Spleen (tissue), 11 donors: ENCODE measurements around the gene REC114. TPM values are rescaled to one million over a fixed set of nuclear protein-coding genes. Genes with fewer than 3 reads are reported as not detected.
"Not testable (repeated sequence)": the region's sequence is repeated elsewhere in the genome, so short reads cannot be mapped to it uniquely, and the experiment has no call there.

Experiments
- DNase-seq: peaks from one replicate; pipeline ENCODE4 v3.0.0-alpha.2; 2020
- H3K27ac ChIP-seq, 8 donors: fragments of 200-600 bp; sonication (generic) in 7 of 8; 1 replicate in 4 of 8; 2 replicates in 4 of 8; pipeline versions ENCODE4 v1.5.0 to v1.8.0; 2016 to 2021; ENCODE audit warnings: inconsistent platforms in 4 of 8, mild to moderate bottlenecking in 4 of 8, moderate library complexity in 1 of 8
- H3K27me3 ChIP-seq, 7 donors: fragments of 200-600 bp; sonication (generic) in 6 of 7; replicated peaks in 1 of 7; 1 replicate in 4 of 7; 2 replicates in 3 of 7; pipeline versions ENCODE4 v1.5.0 to v1.8.0; 2016 to 2021; ENCODE audit warnings: inconsistent platforms in 3 of 7, mild to moderate bottlenecking in 1 of 7
- H3K36me3 ChIP-seq, 6 donors: fragments of 200-600 bp; sonication (generic) in 5 of 6; 1 replicate in 4 of 6; 2 replicates in 2 of 6; pipeline versions ENCODE4 v1.5.0 to v1.8.0; 2016 to 2021; ENCODE audit warnings: inconsistent platforms in 2 of 6
- H3K4me1 ChIP-seq, 6 donors: fragments of 200-600 bp; sonication (generic) in 5 of 6; 1 replicate in 3 of 6; 2 replicates in 3 of 6; pipeline versions ENCODE4 v1.5.0 to v1.8.0; 2016 to 2021; ENCODE audit warnings: inconsistent platforms in 3 of 6
- H3K4me3 ChIP-seq, 8 donors: fragments of 200-600 bp; sonication (generic) in 7 of 8; 1 replicate in 4 of 8; 2 replicates in 4 of 8; pipeline versions ENCODE4 v1.5.0 to v1.8.0; 2016 to 2021; ENCODE audit warnings: inconsistent platforms in 4 of 8, mild to moderate bottlenecking in 4 of 8, moderate library complexity in 2 of 8
- H3K9me3 ChIP-seq, 8 donors: fragments of 200-600 bp; sonication (generic) in 7 of 8; 1 replicate in 4 of 8; 2 replicates in 4 of 8; pipeline versions ENCODE4 v1.5.0 to v1.8.0; 2016 to 2021; ENCODE audit warnings: inconsistent platforms in 4 of 8
- POLR2A ChIP-seq, 3 donors: fragments of 450-650 bp; IDR thresholded peaks; one replicate each; pipeline ENCODE4 v1.5.1; 2017; ENCODE audit warnings: antibody characterized with exemption in 3 of 3, mild to moderate bottlenecking in 1 of 3
- POLR2AphosphoS5 ChIP-seq, 3 donors: sonication (generic); formaldehyde crosslinking; IDR thresholded peaks; one replicate each; pipeline ENCODE4 v1.5.1; 2017; ENCODE audit warnings: antibody characterized with exemption in 3 of 3
- WGBS, 5 donors: extraction: QIAGEN DNeasy Blood & Tissue Kit in 3 of 5; methylation state at CpG; one replicate each; pipeline versions ENCODE4 v1.1.5 to v1.1.7; 2013 to 2018; 5-methylcytosine and 5-hydroxymethylcytosine counted together
- intact Hi-C: fragments of 100-400 bp; cut with DNase I; formaldehyde crosslinking; loops from one replicate; pipeline ENCODE4 v1.15.0; 2023; ENCODE audit warnings: low total_unique reads
- polyA plus RNA-seq, 3 donors: library from polyadenylated mRNA; stranded (reverse); fragments of 200-250 nt; gene quantifications; one replicate each; pipeline ENCODE4 v1.2.1, GENCODE V29; 2013
- total RNA-seq, 7 donors: library from RNA; depleted of rRNA in 3 of 7; stranded (reverse); fragments of >200 nt in 3 of 7; fragmentation: NEBNext Ultra II Directional in 4 of 7; extraction: Animal tissue kit (Norgen Biotek cat#: 25700) in 4 of 7; gene quantifications; one replicate each; pipeline versions ENCODE4 v1.1.0 to v1.2.1, GENCODE V29; 2016 to 2021
- TF ChIP-seq, protein P1 (sequence below), 11 experiments: fragments of 200-600 bp in 7 of 11; fragments of 450-650 bp in 4 of 11; sonication (generic) in 4 of 11; IDR thresholded peaks in 8 of 11; conservative IDR thresholded peaks in 3 of 11; 1 replicate in 7 of 11; 2 replicates in 4 of 11; pipeline versions ENCODE4 v1.4.0 to v1.8.0; 2016 to 2021; ENCODE audit warnings: antibody characterized with exemption in 11 of 11, inconsistent platforms in 4 of 11, mild to moderate bottlenecking in 1 of 11
- donor health status: healthy with polysubstance abuse.
- donor health status: DM: no; HTN: no; CAD: no; lungs with moderate emphysema.
- donor health status: DM: no; HTN: no; CAD: no.
- donor health status: Bipolar disorder and iron deficiency.
- donor health status: healthy.
- donor health status: DM: no; HTN: no; CAD: no.
- donor health status: DM: yes; HTN: yes; CAD: no.

Gene REC114
- total and polyA plus RNA-seq, 10 donors: not detected

DNA sequence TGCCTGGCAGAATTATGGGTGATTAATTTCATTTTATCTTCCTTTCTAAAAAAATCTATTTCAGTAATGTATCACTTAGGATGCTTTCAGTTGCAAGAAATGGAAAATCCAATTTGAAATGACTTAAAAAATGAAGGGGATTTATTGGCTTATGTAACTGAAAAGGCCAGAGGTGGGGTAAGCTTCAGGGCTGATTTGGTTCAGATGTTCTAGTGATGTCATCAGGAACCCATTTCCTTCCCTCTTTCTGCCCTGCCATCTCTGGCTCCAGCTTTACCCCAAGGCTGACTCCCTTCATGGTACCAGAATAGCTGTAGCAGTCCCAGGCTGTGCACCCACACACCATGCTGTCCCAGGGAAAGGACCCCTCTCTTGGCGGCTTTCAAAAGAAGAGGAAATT is 18.5 kb upstream of the REC114 start:
- 89 to 100% (median 95%) methylated on average over 1 of the region's 1 CpG for WGBS, 5 donors
- Histone ChIP-seq H3K36me3 (no peaks in the 10 kb centered on the region), H3K4me3 (no peak overlapping the region), H3K27me3 (peaks cover 0 to 9% (median 0%) of the 10 kb centered on the region in 7 donors), H3K27ac (no peak overlapping the region), H3K9me3 (no peaks in the 10 kb centered on the region), H3K4me1 (no peaks in the 10 kb centered on the region)
- DNase-seq: no peak
- intact Hi-C loops: no loop called here
- no peak for TF ChIP-seq POLR2A (IDR thresholded peaks at IDR 0.05)
- TF ChIP-seq, protein P1, sequence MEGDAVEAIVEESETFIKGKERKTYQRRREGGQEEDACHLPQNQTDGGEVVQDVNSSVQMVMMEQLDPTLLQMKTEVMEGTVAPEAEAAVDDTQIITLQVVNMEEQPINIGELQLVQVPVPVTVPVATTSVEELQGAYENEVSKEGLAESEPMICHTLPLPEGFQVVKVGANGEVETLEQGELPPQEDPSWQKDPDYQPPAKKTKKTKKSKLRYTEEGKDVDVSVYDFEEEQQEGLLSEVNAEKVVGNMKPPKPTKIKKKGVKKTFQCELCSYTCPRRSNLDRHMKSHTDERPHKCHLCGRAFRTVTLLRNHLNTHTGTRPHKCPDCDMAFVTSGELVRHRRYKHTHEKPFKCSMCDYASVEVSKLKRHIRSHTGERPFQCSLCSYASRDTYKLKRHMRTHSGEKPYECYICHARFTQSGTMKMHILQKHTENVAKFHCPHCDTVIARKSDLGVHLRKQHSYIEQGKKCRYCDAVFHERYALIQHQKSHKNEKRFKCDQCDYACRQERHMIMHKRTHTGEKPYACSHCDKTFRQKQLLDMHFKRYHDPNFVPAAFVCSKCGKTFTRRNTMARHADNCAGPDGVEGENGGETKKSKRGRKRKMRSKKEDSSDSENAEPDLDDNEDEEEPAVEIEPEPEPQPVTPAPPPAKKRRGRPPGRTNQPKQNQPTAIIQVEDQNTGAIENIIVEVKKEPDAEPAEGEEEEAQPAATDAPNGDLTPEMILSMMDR (IDR thresholded peaks at IDR 0.05 in 8 of 11, conservative IDR thresholded peaks at IDR 0.05 in 3 of 11): no peak
- no peak for TF ChIP-seq POLR2AphosphoS5 (IDR thresholded peaks at IDR 0.05)

DNA sequence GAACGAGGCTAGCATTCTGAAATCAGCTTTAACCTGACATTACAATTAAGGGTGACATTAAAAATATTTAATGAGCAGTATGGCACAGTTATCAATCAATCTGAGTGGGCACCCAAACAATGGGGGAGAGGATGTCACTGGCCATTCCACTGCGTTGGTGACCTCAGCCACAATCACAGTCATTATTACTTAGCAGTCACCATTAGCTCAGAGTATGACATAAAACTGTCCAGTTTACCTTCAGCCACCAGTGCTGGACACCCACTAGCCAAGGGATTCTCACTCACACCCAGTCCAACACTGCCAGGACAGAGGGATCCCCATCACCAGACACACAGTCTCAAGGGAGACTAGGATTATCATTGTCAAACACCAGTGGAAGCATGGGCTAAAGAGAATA is 17.5 kb upstream of the REC114 start:
- 58 to 78% (median 66%) methylated on average over 2 of the region's 2 CpGs for WGBS, 5 donors
- no peaks in the 10 kb centered on the region for H3K4me1 ChIP-seq
- peaks cover 0 to 9% (median 0%) of the 10 kb centered on the region in 7 donors for H3K27me3 ChIP-seq
- intact Hi-C loops: no loop called here
- no peak overlapping the region for H3K27ac ChIP-seq
- no peaks in the 10 kb centered on the region for H3K36me3 ChIP-seq
- DNase-seq: no peak
- H3K9me3 ChIP-seq: no peaks in the 10 kb centered on the region
- TF ChIP-seq, protein P1 (IDR thresholded peaks at IDR 0.05 in 8 of 11, conservative IDR thresholded peaks at IDR 0.05 in 3 of 11): no peak
- TF ChIP-seq POLR2AphosphoS5 (IDR thresholded peaks at IDR 0.05): no peak
- no peak for TF ChIP-seq POLR2A (IDR thresholded peaks at IDR 0.05)
- no peak overlapping the region for H3K4me3 ChIP-seq

DNA sequence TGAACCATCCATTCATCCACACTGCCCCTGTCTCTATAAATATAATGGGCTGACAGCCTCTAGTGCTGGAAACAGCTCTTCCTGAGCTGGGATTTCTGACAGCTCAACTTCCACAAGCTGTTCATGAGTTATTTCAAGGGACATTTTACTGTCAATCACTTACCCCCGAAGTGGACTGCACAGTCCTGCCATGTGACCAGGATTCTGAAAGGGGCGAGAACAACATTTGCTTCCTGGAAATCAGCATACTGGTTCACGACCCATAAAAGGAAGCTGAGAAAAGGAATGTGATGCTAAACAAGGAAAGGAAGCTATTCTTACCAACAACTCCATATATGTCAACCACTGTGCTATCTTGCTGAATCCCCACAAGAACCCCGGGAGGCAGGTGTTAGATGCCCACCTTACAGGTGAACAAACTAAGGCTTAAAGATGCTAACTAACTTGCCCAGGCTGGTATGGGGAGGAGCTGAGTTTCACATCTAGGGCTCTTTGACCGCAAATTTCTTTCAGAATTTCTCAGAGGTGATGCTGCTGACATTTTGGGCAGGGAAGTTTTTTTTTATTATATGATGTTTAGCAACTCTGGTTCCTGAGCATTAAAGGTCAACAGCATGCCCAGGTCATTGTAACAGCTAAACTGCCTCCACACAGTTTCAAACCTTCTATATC is 16.5 kb upstream of the REC114 start:
- no peak for DNase-seq
- intact Hi-C loops: no loop called here
- TF ChIP-seq, protein P1 (IDR thresholded peaks at IDR 0.05 in 8 of 11, conservative IDR thresholded peaks at IDR 0.05 in 3 of 11): no peak
- TF ChIP-seq POLR2AphosphoS5 (IDR thresholded peaks at IDR 0.05): no peak
- TF ChIP-seq POLR2A (IDR thresholded peaks at IDR 0.05): no peak

DNA sequence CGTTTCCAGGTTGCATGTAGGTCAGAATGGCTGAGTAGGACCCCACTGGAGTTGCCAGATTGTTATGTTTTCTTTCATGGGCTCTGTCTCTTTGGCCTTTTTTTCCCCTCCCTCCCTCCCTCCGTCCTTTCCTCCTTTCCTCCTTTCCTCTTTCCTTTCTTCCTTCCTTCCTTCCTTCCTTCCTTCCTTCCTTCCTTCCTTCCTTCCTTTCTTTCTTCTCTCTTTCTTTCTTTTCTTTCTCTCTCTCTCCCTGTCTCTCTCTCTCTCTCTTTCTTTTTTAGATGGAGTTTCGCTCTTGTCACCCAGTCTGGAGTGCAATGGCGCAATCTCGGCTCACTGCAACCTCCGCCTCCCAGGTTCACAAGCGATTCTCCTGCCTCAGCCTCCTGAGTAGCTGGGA is 11.6 kb upstream of the REC114 start:
- H3K9me3 ChIP-seq, H3K4me1 ChIP-seq, H3K4me3 ChIP-seq, intact Hi-C loops, DNase-seq, H3K36me3 ChIP-seq, H3K27ac ChIP-seq: not testable (repeated sequence)
- peaks cover 0 to 40% (median 0%) of the 10 kb centered on the region in 7 donors for H3K27me3 ChIP-seq
- WGBS, 5 donors: 80 to 89% (median 87%) methylated on average over 7 of the region's 7 CpGs

More for the DNA sequence above, 16.5 kb upstream of the REC114 start:
- H3K36me3 ChIP-seq: no peaks in the 10 kb centered on the region
- no peaks in the 10 kb centered on the region for H3K4me1 ChIP-seq
- H3K27me3 ChIP-seq: peaks cover 0 to 14% (median 0%) of the 10 kb centered on the region in 7 donors
- WGBS, 5 donors: 26 to 43% (median 39%) methylated on average over 5 of the region's 5 CpGs
- no peak overlapping the region for H3K27ac ChIP-seq
- no peak overlapping the region for H3K4me3 ChIP-seq
- no peaks in the 10 kb centered on the region for H3K9me3 ChIP-seq
